HG03354 (cell line): ENCODE results near the gene DCAF8.

Experiments used
- ATAC-seq: cut with Tn5 transposase; IDR thresholded peaks from one replicate; pipeline ENCODE4 v1.9.1; 2021; ENCODE audit warnings: mild to moderate bottlenecking; ENCODE audit not compliant: unreplicated experiment, poor library complexity, severe bottlenecking

Gene DCAF8

GRCh38 chr1:160186729-160187128 lies 75.6 kb downstream of the DCAF8 start:
- ATAC-seq, result no peak

- ATAC-seq, result no peak
Observed at GRCh38 chr1:160186246-160186645, 76.1 kb downstream of the DCAF8 start.

- ATAC-seq, result no peak
Observed at GRCh38 chr1:160179336-160179735, 83.0 kb downstream of the DCAF8 start.

- no peak for ATAC-seq
Observed at GRCh38 chr1:160178731-160179130, 83.6 kb downstream of the DCAF8 start.

- no peak for ATAC-seq
Observed at GRCh38 chr1:160177667-160178066, 84.7 kb downstream of the DCAF8 start.

GRCh38 chr1:160177231-160177630 lies 85.1 kb downstream of the DCAF8 start:
- ATAC-seq, result no peak

- ATAC-seq, result no peak
Observed at GRCh38 chr1:160171980-160172379, 90.4 kb downstream of the DCAF8 start.

- ATAC-seq, result no peak
Observed at GRCh38 chr1:160171354-160171753, 91.0 kb downstream of the DCAF8 start.

- peak; percentile 62 for ATAC-seq
Observed at GRCh38 chr1:160169553-160170399, 92.6 kb downstream of the DCAF8 start.

GRCh38 chr1:160168609-160169369 lies 93.6 kb downstream of the DCAF8 start:
- ATAC-seq, result no peak

- no peak for ATAC-seq
Observed at GRCh38 chr1:160168016-160168415, 94.3 kb downstream of the DCAF8 start.

- no peak for ATAC-seq
Observed at GRCh38 chr1:160167580-160167979, 94.8 kb downstream of the DCAF8 start.

GRCh38 chr1:160167056-160167455 lies 95.3 kb downstream of the DCAF8 start:
- no peak for ATAC-seq

- no peak for ATAC-seq
Observed at GRCh38 chr1:160166166-160166868, 96.0 kb downstream of the DCAF8 start.
